ENCODE measurements around the gene ILRUN.
"Not testable (repeated sequence)": the region's sequence is repeated elsewhere in the genome, so short reads cannot be mapped to it uniquely, and the experiment has no call there.

The ILRUN gene

GRCh38 chr6:34664256-34664971 is 32.2 kb downstream of the ILRUN start:
- no peak for DNase-seq (ENCODE audit: low spot score)

GRCh38 chr6:34663831-34664255 is 32.7 kb downstream of the ILRUN start:
- no peak for DNase-seq (ENCODE audit: low spot score)

GRCh38 chr6:34663371-34663770 is 33.2 kb downstream of the ILRUN start:
- no peak for DNase-seq (ENCODE audit: low spot score)

GRCh38 chr6:34661357-34661756 is 35.2 kb downstream of the ILRUN start:
- no peak for DNase-seq (ENCODE audit: low spot score)

- no peak for DNase-seq (ENCODE audit: low spot score)
Observed at GRCh38 chr6:34658605-34659265, 37.8 kb downstream of the ILRUN start.

- DNase-seq (ENCODE audit: low spot score) = not testable (repeated sequence)
Observed at GRCh38 chr6:34657979-34658480, 38.5 kb downstream of the ILRUN start.

GRCh38 chr6:34657307-34657978 is 39.1 kb downstream of the ILRUN start:
- DNase-seq (ENCODE audit: low spot score) = no peak

GRCh38 chr6:34657037-34657306 is 39.6 kb downstream of the ILRUN start:
- DNase-seq (ENCODE audit: low spot score) = no peak

GRCh38 chr6:34656378-34657036 is 40.1 kb downstream of the ILRUN start:
- no peak for DNase-seq (ENCODE audit: low spot score)

GRCh38 chr6:34655876-34656377 is 40.6 kb downstream of the ILRUN start:
- not testable (repeated sequence) for DNase-seq (ENCODE audit: low spot score)

GRCh38 chr6:34654061-34654710 is 42.4 kb downstream of the ILRUN start:
- DNase-seq (ENCODE audit: low spot score) = no peak

GRCh38 chr6:34652263-34652662 is 44.3 kb downstream of the ILRUN start:
- DNase-seq (ENCODE audit: low spot score) = no peak

- DNase-seq (ENCODE audit: low spot score) = no peak
Observed at GRCh38 chr6:34650823-34651222, 45.7 kb downstream of the ILRUN start.

- DNase-seq (ENCODE audit: low spot score) = not testable (repeated sequence)
Observed at GRCh38 chr6:34650232-34650631, 46.3 kb downstream of the ILRUN start.

- no peak for DNase-seq (ENCODE audit: low spot score)
Observed at GRCh38 chr6:34648806-34649205, 47.8 kb downstream of the ILRUN start.
